ENCODE results near the gene RHPN2.

GRCh38 chr19:33066543-33066942 is 1.9 kb upstream of the RHPN2 start:
- no peak for TF ChIP-seq NFRKB (IDR thresholded peaks at IDR 0.05)
- TF ChIP-seq SUZ12 (IDR thresholded peaks at IDR 0.05), result no peak
